GM21723 (cell line): ENCODE results near the gene HDHD3.

Experiments
- ATAC-seq: cut with Tn5 transposase; IDR thresholded peaks from one replicate; pipeline ENCODE4 v1.9.1; 2021; ENCODE audit warnings: mild to moderate bottlenecking, moderate library complexity; ENCODE audit not compliant: unreplicated experiment

Gene HDHD3

DNA sequence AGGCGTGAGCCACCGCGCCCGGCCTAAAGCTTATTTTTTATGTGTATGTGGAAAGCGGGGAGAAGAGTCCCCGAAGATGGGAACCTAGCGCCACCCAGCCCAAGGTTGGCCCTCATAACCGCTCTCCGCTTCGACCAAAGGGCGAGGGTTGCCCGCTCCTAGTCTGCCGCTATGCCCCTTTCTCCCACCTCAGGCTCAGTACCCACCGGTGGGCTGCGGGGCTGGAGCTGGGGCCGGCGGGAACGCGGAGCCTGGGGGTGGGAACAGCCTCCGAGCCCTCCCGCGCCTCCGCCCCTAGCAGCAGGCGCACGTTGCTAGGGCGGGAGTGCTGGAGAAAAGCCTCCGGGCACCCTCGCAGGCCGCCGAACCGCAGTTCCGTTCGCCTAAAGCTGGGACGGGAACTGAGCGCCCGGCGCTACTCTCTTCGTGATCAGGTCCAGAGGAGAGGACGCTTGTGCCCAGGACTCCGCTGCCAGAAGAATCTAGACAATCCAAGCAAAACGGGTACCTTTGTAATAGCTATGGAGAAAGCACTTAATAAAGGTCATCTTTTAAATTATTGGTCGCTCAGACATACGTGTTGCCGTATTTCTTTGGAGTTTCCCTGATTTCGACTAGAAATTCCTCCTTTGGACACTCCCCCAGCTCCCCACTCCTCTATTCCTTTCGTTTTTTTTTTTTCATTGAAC is 36.6 kb downstream of the HDHD3 start, which contains the start of gene WDR31:
TSS of gene WDR31 (minus strand) at position 265 of the 689 bp plus-strand sequence. CDS start 8,253 bp downstream, outside the sequence.
- peak; percentile 99 for ATAC-seq

DNA sequence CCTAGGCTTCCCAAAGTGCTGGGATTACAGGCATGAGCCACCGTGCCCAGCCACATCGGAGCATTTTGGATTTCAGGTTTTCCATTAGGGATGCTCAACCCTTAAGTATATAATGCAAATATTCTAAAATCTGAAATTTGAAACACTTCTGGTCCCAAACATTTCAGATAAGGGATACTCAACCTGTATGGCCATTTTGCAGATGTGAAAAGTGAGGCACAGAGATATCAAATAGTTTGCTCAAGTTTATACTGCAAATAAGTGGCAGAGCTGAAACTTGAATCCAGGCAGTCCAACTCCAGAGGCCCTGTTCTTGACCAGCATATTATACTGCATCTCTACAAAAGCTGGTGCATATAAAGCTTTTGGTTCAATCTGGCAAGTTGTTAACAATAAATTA is 39.1 kb downstream of the HDHD3 start:
- ATAC-seq: no peak

DNA sequence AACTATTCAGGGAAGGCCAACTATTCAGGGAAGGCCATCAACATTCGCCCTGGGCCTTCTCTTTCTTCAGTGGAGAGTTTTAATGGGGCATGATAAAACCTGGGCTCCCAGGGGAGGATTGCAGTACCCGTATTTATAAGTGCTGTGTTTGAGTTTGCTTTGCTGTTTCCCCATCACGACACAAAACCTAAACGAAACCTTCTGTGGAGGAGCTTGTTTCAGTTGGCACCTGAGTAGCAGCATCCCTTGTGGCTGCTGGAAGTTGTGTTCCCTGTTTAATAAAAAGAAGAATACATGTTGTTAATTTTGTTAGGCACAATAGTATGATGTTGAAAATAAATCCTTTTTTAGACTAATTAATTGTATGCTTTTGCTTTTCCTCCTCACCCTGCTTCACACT is 45.0 kb downstream of the HDHD3 start:
- ATAC-seq: no peak

DNA sequence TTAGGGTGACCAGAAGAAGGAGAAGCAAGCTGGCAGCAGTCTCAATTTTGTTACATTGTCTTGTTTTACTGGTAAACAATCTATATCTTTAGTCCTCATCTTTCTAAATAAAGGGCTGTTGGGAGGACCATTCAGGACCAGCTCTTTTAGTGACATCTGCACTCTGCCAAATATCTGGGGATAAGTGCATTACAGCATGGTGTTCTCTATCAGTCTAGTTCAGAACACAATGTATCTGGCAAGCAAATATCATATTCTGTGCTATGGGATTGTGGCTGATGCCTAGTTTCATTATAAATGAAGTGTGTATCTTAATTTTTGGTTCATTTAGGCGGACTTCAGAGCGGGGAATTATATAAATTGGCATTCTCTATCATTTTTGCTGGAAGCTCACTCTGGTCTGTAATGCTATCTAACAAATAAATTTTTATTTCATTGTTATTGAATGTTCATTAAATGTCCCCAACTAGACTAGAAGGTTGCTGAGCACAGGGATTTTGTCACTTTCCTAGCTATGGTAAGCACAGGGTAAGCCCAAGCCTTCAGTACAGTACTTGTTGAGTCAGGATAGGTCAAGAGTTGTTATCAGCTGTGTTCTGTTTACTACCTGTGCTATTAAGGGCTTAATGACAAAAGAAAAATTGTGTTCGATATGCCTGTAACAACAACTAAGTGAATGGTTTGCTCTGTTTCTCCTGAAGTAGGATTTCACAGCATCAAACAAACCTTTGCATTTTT is 48.6 kb downstream of the HDHD3 start:
- no peak for ATAC-seq

DNA sequence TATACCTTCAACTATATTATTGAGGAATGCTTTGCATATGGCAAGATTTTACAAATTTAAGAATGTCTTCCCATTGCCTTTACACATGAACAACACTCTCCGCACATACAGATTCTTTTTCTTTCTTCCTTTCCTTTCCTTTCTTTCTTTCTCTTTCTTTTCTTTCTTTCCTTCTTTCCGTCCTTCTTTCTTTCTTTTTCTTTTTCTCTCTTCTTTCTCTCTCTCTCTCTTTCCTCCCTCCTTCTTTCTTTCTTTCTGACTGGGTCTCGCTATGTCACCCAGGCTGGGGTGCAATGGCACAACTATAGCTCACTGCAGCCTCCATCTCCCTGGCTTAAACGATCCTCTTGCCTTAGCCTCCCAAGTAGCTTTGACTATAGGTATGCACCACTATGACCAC is 50.6 kb downstream of the HDHD3 start:
- no peak for ATAC-seq
